ENCODE results near the gene LYPD5. TPM values are rescaled to one million over a fixed set of nuclear protein-coding genes. Genes with fewer than 3 reads are reported as not detected.
"Not testable (repeated sequence)": the region's sequence is repeated elsewhere in the genome, so short reads cannot be mapped to it uniquely, and the experiment has no call there.

The LYPD5 gene
- 3.1 TPM for total RNA-seq (ENCODE audit: insufficient read depth, low replicate concordance)

DNA sequence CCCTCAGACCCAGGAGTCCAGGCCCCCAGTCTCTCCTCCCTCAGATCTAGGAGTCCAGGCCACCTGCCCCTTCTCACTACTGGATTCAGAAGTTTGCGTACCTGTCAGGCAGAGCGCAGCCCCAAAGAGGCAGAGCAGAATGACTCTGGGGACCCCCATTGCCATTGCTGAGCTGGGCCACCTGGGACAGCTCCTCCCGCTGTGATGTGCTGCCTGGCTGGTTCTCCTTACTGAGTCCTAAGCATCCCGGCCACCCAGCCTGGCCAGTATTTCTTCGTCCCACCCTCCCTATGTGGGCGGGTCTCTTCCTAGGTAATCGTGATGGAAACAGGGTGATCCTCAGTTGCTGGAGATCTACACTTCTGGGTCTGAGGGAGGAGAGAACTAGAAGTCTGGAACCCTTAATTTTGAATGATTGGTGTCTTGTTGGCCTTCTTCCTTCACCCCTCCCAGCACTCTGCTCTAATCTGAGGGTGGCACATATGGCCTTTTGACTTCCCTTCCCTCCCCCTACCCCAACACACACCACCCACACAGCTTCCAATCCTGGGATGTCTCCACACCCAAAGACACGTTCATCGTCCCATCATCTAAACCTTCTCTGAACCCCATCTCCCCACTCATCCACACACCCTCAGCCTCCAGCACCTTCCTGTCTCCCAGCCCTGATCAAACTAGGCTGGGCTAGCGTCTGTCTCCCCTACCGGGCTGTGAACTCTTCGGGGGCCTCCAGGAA, at the start of gene LYPD5:
LYPD5 (minus strand) TSS at position 232 of the 736 bp plus-strand sequence; CDS start at position 165, 67 bp downstream.
- DNase-seq (ENCODE audit: low spot score) = no peak

DNA sequence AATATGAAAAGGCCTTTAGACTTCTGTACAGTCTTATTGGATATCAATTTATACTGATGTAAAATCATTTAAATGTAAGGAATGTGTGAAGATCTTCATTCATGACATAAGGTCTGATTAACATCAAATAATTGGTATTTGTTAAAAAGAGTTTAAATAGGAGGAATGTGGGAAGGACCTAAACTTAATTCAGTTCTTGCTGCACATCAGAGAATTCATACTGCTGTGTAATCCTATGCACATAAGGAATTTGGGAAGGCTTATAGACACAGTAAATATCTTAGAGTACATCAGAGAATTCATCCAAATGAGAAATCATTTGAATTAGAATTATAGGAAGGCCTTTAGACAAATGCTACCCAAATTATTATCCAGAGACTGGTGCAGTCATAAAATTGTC, 46.6 kb upstream of the LYPD5 start:
- DNase-seq (ENCODE audit: low spot score) = no peak

- no peak for DNase-seq (ENCODE audit: low spot score)
Observed at GRCh38 chr19:43847884-43848283, 45.6 kb upstream of the LYPD5 start.

DNA sequence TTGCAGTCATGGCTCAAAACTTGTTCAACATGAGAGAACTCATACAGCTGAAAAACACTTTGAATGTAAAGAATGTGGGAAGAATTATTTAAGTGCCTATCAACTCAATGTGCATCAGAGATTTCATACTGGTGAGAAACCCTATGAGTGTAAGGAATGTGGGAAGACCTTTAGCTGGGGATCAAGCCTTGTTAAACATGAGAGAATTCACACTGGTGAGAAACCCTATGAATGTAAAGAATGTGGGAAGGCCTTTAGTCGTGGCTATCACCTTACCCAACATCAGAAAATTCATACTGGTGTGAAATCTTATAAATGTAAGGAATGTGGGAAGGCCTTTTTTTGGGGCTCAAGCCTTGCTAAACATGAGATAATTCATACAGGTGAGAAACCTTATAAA, 45.0 kb upstream of the LYPD5 start:
- DNase-seq (ENCODE audit: low spot score) = no peak

GRCh38 chr19:43842007-43842406, 39.8 kb upstream of the LYPD5 start:
- DNase-seq (ENCODE audit: low spot score) = no peak

DNA sequence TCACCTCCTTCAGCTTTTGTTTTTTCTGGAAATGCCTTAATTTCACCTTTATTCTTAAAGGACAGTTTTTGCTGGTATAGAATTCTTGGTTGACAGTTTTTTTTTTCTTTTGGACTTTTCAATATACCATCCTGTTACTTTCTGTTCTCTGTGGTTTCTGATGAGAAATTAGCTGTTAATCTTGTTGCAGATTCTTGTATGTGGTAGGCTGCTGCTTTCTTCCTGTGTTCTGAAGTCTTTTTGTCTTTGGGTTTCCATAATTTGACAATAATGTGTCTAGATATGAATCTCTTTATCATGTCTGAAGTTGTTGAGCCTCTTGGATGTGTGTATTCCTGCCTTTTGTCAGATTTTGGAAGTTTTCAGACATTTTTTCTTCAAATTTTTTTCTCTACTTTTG, 36.9 kb upstream of the LYPD5 start:
- no peak for DNase-seq (ENCODE audit: low spot score)

DNA sequence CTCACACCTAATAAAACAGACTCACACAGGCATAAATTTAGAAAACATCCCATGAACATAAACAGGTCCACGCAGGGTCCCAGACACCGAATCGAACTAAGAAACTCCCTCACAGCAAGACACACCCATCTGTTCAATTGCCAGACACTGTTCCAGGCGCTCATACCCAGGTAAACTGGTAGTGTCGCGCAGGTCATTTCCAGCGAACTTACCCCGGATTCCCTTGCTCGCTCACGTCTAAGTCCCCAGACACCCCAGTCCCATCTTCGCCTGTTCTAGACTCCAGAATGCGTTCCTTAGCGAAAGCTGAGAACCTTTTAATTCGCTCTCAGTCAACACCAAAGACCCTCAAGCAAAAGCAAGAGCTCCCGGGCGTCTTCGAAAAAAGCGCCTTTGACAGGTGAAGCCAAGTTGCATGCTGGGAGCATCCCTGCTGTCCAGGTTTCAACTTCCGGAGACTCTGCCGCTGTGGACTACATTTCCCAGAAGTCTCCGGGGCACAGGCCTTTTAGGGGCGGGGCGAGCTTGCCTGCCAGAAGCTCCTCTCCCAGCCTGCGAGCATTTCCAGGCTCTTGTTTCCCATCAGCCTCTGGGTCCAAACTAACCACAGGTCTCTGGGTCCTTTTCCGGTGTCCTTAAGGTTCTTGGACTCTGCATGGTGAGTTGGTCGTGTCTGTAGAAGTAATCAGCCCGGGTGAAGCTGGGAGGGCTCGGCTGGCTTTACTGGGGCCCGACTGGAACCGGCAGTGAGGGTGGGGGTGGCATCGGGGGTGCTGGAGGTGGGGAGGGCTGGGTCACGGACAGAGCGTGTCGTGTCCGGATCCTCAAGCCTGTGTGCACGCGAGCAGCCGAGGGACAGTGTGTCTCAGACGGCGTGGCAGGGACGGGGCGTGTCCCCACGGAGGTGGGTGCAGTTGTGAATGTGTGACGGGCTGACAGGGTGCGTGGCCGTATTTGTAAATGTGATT, 24.8 kb upstream of the LYPD5 start, which contains the start of gene ZNF283:
ZNF283 (plus strand) TSS at position 535 of the 968 bp plus-strand sequence. CDS start 6,184 bp downstream, outside the sequence.
- peak; percentile 96 for DNase-seq (ENCODE audit: low spot score)

DNA sequence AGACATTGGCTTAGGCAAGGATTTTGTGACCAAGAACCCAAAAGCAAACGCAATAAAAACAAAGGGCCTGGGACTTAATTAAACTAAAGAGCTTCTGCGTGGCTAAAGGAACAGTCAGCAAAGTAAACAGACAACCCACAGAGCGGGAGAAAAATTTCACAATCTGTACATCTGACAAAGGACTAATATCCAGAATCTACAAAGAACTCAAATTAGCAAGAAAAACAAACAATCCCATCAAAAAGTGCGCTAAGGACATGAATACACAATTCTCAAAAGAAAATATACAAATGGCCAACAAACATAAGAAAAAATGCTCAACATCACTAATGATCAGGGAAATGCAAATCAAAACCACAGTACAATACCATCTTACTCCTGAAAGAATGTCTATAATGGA, 22.3 kb upstream of the LYPD5 start:
- not testable (repeated sequence) for DNase-seq (ENCODE audit: low spot score)

DNA sequence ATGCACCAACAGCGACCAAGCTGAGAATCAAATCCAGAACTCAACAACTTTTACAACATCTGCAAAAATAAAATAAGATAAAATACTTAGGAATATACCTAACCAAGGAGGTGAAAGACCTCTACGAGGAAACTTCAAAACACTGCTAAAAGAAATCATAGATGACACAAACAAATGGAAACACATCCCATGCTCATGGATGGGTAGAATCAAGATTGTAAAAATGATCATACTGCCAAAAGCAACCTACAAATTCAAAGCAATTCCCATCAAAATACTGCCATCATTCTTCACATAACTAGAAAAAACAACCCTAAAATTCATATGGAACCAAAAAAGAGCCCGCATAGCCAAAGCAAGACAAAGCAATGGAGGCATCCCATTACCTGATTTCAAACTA, 21.6 kb upstream of the LYPD5 start:
- DNase-seq (ENCODE audit: low spot score) = not testable (repeated sequence)

DNA sequence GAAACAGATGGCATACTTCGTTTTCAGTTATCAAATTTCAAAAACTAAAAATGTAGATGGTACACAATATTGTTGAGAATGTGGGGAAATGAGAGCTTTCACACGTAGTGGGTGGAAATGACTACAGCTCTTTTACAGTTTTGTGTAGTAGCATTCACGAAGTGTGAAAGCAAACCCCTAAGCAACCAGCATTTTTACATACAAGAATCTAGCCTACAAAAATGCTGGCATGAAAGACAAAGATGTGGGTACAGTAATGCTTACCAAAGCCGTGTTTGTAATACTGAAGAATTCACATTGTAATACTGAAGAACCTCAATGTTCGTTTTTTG, 18.6 kb upstream of the LYPD5 start:
- DNase-seq (ENCODE audit: low spot score) = no peak

DNA sequence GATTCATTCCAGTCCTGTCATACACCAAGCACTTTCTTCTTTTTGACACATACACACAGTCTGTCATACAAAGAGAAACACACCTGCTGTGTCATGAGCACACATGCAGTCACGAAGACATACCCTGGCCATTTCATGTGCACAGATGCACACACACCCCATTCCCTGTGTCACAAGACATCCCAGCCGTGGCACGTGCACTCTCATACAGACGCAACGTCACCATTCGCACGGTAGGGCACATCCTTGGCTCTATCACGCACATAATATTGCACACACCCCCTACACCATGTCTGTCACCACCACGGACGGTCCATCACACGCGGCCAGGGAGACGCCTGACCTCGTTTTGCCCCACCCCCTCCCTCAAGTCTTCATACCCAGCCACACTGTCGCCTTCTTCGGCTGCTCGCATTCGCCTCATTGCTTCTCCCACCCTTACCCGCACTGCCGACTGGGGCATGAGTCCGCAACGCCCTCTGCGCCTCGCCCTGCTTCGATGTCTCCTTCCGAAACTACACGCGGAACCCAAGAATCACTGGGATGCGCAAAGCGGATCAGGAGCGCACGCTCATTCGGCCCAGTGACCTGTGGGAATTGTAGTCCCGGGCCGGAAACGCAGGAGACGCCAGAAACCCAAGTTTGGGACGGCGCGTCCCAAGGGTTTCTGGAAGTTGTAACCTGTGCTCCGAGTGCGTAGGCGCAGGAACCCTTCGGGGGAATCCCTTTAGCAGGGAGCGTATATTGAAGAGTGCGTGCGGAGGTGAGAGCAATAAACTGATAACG, 18.0 kb upstream of the LYPD5 start:
- peak; percentile 20 for DNase-seq (ENCODE audit: low spot score)

DNA sequence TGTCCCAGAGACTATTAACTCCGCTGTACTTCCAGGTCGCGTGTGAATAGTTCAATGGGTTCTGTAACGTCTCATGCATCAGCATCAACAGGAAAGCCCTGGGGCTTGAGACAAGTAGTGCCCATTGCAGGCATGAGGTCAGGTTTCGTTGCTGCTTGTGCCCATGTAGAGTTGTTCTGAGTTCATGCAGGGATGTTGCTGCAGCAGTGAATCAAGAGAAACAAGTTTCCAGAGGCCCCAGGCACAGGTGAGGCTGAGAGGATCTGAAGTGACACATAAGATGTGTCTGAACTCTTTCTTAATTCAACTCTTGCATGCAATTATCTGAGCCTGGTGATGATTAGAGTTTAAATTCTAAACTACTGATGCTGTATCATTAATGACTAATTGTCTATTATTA, 16.3 kb upstream of the LYPD5 start:
- DNase-seq (ENCODE audit: low spot score) = peak; percentile 10

- not testable (repeated sequence) for DNase-seq (ENCODE audit: low spot score)
Observed at GRCh38 chr19:43817454-43817853, 15.2 kb upstream of the LYPD5 start.

DNA sequence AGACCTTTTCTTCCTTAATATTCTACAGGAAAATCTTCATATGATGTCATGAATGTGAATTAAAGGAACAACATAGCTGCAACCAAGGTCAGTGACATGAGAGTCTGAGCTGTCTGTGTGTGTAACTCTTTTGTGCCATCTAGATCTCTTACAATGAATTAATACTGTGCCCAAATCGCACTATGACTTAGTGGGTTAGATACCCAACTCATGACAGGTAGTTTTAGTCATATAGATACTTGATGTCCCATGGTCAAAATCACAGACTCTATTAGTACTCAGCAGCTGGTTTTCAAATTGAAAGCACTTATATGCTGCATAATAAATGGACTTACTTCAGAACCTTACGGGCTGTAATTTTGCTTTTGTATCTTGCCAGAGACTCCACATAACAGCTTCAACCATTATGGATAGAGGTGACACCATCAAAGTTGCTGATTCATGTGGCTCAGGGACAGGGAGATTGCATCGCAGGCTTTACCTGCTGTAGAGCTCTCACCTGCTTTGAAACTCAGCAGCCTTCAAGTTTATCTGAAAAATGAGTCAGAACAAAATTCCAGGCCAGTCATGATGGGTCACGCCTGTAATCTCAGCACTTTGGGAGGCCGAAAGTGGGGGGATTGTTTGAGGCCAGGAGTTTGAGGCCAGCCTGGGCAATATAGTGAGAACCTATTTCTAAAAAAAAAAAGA, 12.6 kb upstream of the LYPD5 start:
- DNase-seq (ENCODE audit: low spot score) = no peak

DNA sequence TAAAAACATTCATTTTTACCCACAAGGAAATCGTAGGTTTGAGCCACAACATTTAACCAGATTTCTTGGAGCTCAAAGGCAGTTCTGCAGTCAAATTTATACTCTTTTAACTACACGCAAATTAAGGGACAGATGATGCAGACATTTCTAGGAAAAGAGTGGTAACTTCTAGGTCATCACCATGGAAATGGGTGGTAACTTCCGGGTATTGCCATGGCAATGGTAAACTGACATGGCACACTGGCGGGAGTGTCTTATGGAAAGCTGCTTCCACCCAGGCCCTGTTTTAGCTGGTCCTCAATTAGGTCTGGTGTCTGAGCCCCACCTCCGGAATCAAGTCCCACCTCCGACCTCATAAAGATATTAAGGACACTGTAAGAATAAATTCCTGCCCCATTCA, 10.4 kb upstream of the LYPD5 start:
- DNase-seq (ENCODE audit: low spot score) = no peak

GRCh38 chr19:43812259-43812658, 10.0 kb upstream of the LYPD5 start:
- no peak for DNase-seq (ENCODE audit: low spot score)

DNA sequence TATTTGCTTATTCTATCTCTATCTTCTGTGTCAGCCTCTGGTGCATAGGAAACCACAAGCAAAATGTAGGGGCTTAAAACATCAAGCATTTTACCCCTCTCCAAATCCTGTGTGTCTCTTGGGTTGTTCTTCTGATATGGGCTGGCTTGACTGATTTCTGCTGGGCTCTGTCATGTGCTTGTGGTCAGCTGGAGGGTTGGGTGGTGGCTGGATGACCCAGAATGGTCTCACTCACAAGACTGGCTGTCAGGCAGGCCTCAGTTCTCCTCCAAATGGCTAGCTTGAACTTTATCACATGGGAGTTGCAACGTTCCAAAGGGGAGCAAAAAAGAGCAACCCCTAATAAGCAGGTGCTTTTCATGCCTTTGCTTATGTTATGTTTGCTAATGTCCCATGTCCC, 9.6 kb upstream of the LYPD5 start:
- no peak for DNase-seq (ENCODE audit: low spot score)

DNA sequence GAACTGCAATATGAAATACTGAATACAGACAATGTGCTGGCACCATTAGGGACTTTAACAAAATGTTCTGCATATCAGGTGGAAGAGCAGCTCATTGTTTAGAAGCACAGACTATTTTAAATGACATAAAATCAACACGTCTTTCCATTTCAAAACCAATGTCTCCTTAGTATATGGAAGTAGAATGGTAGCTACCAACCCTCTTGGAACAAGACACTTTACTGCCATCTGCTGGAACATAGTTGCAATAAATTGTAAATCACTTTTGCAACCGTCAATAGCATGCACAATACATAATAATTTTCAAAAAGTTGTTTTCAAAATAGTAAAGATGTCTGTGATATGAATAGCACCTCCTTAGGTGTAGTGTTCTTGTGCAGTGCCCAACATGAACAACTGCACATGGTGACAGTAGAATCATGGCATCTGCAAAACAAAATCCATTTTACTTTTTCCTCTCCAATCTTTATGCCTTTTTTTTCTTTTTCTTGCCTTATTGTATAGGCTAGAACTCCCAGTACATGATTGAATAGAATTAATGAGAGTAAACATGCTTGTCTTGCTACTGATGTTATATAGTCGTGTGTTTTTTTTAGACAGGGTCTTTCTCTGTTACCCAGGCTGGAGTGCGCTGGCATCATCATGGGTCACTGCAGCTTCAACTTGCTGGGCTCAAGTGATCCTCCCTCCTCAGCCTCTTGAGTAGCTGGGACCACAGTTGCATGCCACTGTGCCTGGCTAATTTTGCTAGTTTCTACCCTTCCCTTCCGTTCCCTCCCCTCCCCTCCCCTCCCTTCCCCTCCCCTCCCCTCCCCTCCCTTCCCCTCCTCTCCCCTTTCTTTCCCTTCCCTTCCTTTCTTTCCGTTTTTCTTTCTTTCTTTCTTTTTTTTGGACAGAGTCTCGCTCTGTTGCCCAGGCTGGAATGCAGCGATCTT, 7.8 kb upstream of the LYPD5 start:
- DNase-seq (ENCODE audit: low spot score) = peak; percentile 26

GRCh38 chr19:43807651-43808050, 5.4 kb upstream of the LYPD5 start:
- no peak for DNase-seq (ENCODE audit: low spot score)

DNA sequence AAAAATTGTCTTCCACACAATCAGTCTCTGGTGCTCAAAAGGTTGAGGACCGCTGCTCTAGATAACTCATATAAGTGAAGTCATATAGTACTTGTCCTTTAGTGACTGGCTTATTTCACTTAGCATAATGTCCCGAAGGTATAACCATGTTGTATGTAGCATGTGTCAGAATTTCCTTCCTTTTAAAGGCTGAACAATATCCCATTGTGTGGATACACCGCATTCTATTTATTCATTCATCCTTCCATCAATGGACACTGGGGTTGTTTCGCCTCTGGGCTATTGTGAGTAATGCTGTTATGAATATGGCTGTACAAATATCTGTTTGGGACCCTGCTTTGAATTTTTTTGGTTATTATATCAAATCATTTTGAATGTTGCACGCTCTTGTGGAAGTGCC, 4.6 kb upstream of the LYPD5 start:
- no peak for DNase-seq (ENCODE audit: low spot score)
